IPS-NIHi7 (cell line): ENCODE measurements around the gene RPTOR.

ENCODE experiments used
- DNase-seq: peaks from one replicate; pipeline ENCODE4 v3.0.0; 2012; ENCODE audit warnings: mixed read lengths; ENCODE audit errors: extremely low spot score

RPTOR gene

DNA sequence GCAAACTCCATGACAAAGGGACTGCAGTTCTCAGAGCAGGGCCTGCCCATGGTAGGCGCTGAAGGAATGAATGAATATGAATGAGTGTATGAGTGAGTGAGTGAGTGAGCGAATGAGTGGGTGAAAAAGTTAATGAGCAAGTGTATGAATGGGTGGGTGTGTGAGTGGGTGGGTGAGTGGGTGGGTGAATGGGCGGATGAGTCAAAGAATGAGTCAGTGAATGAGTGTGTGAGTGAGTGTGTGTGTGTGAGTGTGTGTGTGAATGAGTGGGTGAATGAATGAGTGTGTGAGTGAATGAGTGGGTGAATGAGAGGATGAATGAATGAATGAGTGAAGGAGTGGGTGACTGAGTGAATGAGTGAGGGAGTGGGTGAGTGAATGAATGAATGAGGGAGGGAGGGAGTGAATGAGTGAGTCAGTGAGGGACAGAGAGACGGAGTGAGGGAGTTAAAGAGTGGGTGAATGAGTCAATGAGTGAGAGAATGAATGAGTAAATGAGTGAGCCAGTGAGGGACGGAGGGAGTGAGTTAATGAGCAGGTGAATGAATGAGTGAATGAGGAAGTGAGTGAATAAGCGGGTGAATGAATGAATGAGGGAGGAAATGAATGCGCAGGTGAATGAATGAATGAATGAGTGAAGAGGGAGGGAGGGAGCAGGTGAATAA is 435.9 kb downstream of the RPTOR start:
- DNase-seq: no peak

DNA sequence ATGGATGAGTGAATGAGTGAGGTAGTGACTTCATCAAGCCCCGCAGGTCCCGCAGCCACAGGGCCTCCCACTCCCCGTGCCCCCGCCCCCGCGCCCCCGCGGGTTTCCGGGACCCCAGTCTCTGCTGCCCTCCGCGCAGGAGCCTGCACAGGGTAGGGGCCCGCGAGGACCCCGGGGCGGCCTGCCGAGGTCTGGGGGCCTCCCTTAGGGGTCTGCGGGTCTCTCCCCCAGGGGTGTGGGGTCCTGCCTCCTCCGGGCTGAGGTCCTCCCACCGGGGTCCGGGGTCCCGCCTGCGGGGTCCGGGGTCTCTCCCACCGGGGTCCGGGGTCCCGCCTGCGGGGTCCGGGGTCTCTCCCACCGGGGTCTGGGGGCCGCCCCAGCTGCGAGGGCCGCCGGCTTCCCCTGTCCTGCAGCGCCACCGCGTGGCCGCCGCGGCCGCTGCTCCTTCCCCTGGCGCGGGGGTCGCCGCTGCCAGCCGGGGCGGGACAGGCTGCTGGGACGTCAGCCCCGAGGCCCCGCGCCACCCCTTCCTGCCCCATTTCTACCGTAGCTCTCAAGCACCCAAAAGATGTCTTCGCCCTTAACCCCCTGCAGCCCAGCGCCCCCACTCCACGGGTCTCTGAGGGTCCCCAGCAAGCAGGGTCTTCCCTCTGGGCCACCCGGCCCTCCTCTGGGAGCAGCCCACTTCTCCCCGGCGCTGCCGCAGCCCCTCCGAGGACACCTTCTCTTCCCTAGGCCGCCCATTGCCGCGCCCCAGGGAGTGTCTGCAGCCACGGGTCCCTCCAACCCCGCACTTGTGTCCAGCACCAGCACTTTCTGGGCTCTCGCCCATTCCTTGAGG is 436.6 kb downstream of the RPTOR start:
- DNase-seq: peak; percentile 92

DNA sequence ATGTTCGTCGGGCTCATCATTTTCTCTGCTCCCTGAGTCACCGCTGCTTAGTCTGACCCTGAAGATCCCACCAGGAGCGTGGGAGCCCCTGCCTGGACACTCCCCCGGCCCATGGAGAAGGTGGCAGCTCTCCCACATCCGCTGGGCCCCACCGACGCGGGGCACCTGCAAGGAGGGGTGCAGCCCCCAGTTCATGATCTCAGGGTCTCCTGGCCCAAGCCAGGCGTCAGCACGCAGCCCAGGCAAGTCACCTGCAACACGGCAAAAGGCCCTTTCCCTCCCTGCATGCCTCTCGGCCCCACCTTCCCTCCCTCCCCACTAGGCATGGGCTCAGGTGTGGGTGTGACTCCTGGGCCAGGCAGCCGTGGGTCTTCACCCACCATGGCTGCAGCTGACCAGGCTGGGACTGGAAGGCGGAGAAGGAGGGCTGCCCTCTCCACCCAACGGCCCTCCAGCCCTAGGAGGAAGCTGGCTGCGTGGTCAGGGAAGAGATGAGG is 437.3 kb downstream of the RPTOR start:
- DNase-seq: no peak

DNA sequence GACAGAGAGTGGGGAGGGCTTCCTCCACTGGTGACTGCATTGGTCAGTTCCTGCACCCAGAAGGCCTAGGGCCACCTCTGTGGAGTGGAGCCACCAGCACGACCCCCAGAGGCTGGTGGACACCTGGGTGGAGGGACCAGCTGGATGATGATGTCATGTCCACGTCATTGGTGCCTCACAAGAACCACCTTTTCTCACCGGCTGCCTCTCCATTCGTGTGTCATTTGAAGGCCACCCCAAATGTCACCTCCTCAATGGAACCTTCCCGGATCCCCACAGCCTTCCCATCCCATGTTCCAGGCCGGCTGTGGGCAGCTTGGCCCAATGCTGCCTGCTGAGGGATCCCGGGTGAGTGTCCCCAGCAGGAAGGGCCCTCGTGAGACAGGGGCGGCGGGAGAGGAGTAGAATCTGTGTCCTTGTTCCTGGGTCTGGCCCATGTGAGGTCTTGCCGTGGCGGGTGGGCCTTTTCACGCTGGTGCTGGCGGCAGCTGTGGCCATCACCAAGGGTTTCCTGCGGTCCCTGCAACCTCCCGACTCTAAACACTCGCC is 437.9 kb downstream of the RPTOR start:
- no peak for DNase-seq

DNA sequence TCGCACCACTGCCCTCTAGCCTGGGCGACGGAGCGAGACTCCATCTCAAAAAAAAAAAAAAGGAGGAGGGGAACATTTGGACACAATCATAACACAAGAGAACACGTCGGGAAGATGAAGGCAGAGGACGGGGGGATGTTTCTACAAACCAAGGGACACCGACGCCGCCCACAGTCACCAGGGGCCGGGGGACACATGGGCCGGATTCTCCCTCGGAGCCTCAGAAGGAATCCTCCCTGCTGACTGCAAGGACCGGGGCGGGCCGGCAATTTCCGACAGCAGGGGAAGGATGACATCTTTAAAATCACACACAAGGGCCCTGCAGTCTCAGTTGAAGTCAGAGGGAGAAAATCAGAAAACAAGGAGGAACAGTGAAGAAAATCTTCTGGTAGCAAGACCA is 438.9 kb downstream of the RPTOR start:
- DNase-seq: no peak

DNA sequence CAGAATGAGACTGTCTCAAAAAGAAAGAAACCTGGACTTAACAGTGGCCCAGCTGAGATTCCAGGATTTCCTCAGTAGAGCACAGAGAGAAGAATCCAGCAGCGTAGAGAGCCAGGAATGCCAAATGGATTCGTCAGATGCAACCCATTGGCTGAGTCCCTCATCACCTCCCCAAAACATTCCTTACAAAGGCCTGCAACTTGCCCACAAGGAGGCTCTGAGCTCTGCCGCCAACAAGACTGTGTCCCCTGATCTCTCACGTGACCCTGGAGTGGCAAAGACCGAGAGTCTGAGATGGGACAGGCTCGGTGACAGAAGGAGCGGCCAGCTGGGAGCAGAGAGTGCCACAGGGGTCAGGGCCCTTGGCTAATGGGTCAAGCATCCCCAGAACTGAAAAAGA is 440.1 kb downstream of the RPTOR start:
- DNase-seq: peak; percentile 80

DNA sequence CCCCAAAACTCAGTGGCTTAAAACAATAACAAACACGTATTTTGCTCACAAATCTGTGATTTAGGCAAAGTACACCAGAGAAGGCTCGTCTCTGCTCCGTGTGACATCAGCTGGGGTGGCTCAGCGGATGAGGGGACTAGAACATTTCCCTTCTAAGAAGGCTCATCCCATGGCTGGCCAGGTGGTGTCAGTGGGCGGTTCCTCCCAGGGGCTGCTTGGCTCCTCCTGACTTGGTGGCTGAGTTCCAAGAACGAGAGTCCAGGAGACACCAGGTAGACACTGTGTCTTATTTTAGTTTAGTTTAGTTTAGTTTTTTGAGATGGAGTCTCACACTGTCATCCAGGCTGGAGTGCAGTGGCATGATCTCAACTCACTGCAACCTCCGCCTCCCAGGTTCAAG is 441.4 kb downstream of the RPTOR start:
- no peak for DNase-seq

DNA sequence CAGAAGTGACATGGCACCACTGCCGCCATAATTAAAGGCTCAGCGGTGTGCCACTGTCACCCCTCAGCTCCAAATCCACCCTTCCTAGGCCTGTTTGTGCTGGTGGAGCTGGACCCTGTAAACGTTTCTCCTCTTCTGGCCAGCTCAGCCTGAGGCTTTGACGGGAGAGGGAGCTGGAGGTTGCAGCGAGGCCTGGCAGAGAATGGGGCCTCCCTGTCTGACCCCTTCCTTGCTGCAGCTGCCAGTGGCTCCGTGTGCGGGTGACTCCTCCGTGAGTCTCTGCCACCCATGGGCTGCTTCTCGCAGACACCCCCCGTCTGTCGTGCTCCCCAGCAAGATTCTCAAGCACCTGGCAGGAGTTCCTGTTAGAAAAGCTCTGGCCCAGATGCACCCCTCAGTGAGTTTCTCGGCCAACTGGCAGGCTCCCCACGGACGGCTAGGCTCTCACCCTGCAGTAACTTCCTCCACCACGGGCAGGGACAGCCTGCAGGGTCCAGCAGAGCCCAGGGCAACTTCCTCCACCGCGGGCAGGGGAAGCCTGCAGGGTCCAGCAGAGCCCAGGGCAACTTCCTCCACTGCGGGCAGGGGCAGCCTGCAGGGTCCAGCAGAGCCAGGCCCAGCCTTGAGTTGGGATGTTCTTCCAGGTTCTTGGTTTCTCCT is 442.3 kb downstream of the RPTOR start:
- no peak for DNase-seq

DNA sequence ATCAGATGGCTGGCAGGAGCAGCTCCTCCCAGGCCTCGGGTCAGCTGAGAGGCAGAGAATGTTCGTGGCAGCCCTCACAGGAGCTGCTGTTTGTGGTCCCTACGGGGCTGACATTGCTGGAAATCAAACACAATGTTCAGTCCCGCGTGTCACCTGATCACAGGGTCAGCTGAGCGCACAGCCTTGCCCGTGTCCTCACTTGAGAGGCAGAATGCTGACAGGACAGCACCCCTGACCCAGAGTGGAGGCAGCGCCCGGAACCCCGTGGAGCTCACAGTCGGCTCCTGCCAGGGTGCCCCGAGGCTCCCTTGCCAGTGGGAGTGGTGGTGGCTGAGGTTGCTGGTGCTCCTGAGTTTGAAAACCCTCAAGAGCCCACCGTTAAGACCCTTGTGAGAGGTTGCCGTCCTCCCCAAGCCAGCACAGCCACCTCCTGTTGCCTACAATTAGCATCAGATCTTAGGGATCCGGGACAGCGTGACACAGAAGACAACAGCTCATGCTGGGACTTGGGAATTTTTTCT is 443.4 kb downstream of the RPTOR start:
- DNase-seq: no peak

DNA sequence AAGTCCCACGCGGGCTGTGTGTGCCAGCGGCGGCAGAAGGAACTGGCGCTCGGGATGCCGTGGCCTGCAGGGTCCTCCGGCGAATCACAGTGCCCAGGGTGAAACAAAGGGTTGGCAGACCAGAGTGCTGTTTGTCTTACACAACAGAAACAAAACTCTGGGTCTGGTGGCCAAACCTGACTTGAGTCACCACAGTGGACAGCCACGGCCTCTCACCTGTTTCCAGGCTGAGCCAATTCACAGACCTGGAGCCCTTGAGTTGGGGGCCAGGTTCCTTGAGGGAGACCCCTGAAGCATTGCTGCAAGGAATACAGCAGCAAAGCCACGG is 444.9 kb downstream of the RPTOR start:
- no peak for DNase-seq

DNA sequence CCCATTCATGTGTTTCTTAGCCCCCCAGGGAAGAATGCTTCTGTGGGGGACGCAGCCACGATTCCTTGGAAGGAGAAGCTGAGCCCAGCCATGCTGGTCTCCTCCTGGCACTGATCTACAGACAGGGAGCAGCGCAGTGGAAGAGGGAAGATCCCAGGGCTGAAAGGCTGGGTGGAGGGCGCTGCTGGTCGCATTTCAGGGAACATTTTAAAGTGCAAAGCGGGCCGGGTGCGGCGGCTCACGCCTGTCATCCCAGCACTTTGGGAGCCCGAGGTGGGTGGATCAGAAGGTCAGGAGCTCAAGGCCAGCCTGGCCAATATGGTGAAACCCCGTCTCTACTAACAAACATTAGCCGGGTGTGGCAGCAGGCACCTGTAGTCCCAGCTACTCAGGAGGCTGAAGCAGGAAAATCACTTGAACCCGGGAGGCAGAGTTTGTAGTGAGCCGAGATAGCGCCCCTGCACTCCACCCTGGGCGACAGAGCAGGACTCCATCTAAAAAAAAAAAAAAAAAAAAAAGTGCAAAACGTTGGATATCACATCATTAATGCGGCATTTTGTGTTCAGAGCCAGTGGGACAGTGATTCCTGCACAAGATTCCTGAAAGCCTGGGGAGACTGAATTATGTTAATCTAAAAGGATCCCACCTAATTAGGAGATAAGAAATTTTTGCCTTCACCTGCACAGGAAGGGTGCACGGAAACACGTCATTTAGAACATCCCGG is 446.4 kb downstream of the RPTOR start:
- no peak for DNase-seq

DNA sequence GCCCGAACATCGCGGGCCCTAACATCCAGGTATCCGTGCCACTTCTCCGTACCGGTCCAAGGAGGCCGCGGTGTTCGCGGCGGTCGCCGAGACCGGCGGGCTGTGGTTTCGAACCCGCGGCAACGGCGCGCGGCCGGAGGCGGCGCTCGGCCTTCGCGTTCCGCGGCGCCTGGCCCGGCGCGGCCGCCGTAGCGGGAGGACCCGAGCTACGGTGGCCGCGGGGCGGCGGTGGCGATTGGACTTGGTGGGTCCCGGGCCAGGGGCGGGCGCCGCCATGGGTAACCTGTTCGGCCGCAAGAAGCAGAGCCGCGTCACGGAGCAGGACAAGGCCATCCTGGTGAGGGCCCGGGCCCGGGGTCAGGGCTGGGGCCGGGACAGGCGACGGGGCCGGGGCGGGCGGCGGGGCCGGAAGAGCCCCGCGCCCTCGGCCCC is 447.0 kb downstream of the RPTOR start, which contains the start of gene CHMP6:
Gene CHMP6 (plus strand): TSS at position 197 of the 432 bp plus-strand sequence. CDS start 78 bp downstream, at position 275.
- DNase-seq: peak; percentile 88

DNA sequence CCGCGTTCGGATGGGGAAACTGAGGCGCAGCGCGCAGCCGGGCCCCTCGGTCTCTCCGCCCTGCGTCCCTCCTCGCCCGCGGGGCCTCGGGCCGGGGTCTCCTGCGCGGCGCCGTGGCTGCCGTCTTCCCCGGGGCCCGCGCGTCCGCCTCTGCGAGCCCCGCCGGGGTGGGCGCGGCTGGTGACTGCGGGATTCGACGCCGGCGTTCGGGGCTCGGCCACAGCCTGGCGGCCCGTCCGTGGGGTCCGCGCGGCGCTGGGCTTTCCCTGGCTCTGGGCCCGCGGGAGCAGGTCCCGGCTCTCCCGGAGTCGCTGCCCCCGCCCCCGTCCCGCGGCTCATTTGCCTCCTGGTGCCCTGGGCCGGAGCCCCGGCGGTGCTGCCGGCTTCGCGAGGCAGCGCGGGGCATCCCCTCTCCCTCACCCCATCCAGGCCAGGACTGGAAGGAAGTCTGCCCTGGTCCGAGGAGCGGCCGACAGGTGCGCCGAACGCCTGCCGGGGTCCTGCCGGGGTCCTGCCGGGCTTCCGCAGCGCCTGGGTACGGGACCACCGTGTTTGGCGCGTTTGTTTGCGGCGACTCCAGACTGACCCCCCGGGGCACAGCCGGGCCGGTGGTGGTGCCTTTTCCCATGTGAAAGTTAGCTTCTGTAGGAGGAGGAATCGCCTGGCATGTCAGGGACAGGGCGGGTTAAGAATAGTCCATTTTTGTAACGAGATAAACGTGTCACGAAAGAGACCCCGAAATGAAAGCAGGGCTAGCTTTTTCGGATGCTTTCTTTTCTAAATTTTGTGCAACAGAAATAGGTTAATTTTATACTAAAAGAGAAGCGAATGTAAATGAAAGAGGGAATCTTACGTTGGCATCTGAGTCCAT is 447.7 kb downstream of the RPTOR start:
- DNase-seq: peak; percentile 58

DNA sequence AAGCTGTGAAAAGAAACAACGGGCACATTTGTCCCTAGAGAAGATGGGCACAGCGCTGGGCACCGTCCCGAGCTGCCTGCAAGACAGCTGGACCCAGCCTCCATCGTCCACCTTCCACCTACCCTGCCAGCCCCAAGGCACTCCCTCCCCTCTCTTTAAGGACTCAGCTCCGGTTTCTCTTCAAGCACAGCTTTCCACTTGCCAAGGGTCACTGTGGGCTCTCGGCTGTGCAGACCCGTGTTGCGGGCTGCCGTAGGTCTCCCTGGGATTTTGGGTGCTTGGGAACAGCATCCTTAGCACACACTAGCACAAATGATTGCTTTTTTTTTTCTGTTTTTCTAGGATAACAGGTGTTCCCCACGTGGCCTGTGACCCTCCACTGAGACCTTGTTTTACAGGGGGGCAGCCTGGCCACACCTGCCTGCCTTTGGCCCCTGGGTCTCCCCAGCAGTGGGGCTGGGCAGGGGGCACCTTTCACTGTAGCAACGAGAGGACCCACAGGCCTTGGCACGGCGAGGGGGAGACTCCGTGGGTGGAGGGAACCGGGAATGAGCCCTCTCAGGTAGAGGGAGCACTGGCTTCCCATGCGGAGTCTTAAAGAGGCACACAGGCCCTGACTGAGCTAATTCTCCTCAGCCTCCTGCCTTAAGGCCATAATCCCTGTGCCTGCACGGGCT is 448.4 kb downstream of the RPTOR start:
- DNase-seq: peak; percentile 3

DNA sequence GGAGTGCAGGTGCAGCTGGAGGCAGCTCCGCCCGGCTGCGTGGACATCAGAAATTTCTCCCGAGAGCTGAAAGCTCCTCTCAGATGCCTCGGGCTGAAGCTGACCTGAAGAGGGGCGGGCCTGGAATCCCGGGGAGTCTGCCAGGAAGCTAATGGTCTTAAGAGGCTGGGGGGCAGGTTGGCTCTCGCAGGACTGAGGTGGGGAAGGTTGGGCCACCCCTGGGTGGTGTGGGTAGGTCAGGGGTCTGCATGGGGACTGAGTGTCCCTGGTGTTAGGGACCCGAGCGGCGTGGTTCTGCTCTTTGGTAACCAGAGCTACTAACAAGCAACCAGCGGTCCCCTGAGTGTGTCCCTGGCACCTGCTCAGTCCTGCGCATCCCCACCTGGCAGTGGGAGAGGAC is 450.5 kb downstream of the RPTOR start:
- no peak for DNase-seq

DNA sequence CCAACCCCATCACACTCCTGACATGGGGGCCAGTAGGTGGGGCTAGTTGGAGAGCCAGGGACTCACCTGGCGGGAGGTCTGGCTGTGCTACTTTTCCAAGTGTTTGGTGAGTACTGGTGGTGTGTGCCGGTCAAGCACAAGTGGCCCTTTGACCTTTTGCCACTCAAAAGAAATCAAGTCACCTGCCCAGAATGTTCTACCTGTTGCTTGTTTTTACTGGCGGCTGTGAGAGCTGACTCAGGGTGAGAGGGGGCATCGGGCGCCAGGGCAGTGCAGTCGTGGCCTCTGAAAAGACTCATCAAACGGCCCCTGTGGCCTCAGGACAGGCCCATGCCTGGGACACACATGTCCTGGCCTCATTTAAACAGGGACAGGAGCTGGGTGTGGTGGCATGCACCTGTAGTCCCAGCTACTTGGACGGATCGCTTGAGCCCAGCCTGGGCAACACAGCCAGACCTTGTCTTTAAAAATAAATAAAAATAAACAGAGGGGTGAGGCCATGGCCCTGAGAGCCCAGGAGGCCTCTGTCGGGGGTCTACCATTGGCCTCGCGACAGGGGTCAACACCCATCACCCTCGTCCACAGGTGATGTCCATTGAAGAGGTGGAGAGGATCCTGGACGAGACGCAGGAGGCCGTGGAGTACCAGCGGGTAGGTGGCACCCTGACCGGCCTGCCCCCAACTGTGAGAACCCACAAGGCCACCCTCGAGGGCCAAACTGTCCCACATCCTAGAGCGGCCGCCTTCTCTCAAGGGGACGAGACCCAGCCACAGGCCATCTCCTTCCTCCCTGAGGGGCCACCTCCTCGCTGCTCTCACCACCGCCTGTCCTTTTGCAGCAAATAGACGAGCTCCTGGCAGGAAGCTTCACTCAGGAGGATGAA is 452.0 kb downstream of the RPTOR start:
- DNase-seq: no peak

DNA sequence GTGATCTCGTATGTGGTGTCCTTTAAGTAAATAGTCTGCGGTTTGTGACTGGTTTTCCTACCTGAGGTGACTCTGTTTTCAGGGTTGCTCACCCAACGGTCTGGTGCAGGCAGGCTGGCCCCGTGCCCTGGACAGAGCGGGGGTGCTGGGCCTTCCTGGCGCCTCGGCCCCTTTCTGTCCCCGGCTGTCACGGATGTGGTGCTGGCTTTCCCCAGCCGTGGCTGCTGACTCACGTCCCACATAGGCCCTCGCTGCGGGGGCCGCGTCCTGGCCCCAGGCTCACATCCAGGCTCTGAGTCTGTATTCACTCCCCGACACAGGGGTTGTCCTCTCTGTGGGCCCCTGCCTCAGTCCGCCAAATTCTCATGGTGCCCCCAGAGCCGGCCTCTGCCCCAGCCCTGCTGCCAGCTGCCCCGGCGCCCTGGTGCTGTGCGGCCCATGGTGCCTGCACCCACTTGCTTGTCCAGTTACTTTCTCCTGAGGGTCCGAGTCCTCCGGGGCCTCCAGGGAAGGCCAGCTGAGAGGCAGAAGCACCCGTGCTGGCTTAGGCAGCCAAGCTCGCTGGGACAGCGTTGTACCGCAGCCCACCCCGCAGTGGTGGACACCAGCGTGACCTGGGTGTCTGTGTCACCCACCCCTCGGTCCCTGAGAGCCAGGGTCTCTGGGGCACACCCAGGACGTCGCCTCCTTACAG is 452.9 kb downstream of the RPTOR start:
- no peak for DNase-seq

DNA sequence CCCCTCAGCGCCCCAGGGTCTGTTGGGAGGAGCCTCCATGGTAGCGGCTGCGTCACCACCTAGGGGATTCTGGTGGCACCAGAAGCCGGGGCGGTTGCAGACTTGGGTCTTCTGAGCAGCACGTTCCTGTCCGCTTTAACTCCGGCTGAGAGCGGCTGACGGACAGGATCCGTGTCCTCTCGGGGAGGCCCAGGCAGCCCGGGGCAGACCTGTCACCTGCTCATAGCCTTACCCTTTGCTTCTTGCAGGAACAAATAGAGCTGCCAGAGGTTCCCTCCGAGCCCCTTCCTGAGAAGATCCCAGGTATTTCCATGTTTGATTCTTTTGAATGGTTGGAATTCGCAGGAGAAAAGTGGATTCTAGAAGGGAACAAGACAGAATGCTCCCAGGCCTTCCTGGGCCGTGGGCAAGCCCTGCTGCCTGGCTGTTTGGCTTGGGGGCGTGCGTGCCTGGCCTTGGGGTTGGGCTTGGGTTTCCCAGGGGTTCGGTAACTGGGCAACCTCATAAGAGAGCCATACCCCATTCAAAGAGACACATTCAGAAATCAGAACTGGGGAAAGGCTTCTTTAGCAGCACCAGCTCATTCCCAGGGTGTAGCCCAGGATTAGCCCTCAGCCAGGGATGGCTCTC is 453.6 kb downstream of the RPTOR start:
- no peak for DNase-seq
